Neural cell (in vitro differentiated cells): ENCODE results near the gene NRP1. TPM values are rescaled to one million over a fixed set of nuclear protein-coding genes. Genes with fewer than 3 reads are reported as not detected.

Experiments used
- H2AFZ ChIP-seq: fragments of 200-600, 300-800 bp; sonication (generic), shearing (Covaris generic); 2 replicates; pipeline ENCODE4 v1.6.0; 2014; ENCODE audit warnings: low read depth, mild to moderate bottlenecking, antibody characterized with exemption, low read length, moderate library complexity
- H3F3A ChIP-seq: fragments of 200-600 bp; shearing (Covaris generic); 2 replicates; pipeline ENCODE4 v1.6.1; 2016; ENCODE audit warnings: mild to moderate bottlenecking, moderate library complexity, mixed read lengths, antibody characterized with exemption, low read length; ENCODE audit not compliant: insufficient read depth, poor library complexity, severe bottlenecking
- H3K27ac ChIP-seq: fragments of 200-600, 300-800 bp; sonication (generic), shearing (Covaris generic); 2 replicates; pipeline ENCODE4 v1.5.1; 2014; ENCODE audit warnings: mild to moderate bottlenecking, low read length, moderate library complexity
- H3K27me3 ChIP-seq: fragments of 300-800, 200-600 bp; sonication (generic), shearing (Covaris generic); 2 replicates; pipeline ENCODE4 v1.6.0; 2014; ENCODE audit warnings: mild to moderate bottlenecking, low read depth, low read length, moderate library complexity; ENCODE audit not compliant: insufficient read depth
- H3K36me3 ChIP-seq: fragments of 300-800, 200-600 bp; sonication (generic), shearing (Covaris generic); 2 replicates; pipeline ENCODE4 v1.5.1; 2014; ENCODE audit warnings: mild to moderate bottlenecking, antibody characterized with exemption, low read length, moderate library complexity; ENCODE audit not compliant: insufficient read depth
- H3K4me2 ChIP-seq: fragments of 300-800, 200-600 bp; sonication (generic), shearing (Covaris generic); 2 replicates; pipeline ENCODE4 v1.6.0; 2014; ENCODE audit warnings: mild to moderate bottlenecking, low read length
- H3K4me3 ChIP-seq: fragments of 300-800, 200-600 bp; sonication (generic), shearing (Covaris generic); 2 replicates; pipeline ENCODE4 v1.5.1; 2014; ENCODE audit warnings: mild to moderate bottlenecking, low read length, moderate library complexity
- H3K79me2 ChIP-seq: fragments of 200-600 bp; shearing (Covaris generic); replicated peaks from 2 replicates; pipeline ENCODE4 v1.6.0; 2014; ENCODE audit warnings: mild to moderate bottlenecking, low read length, moderate library complexity; ENCODE audit not compliant: insufficient read depth
- H3K9ac ChIP-seq: fragments of 300-800, 200-600 bp; sonication (generic), shearing (Covaris generic); 2 replicates; pipeline ENCODE4 v1.6.1; 2016; ENCODE audit warnings: mild to moderate bottlenecking, low read length, mixed read lengths
- H3K9me2 ChIP-seq: fragments of 200-600 bp; shearing (Covaris generic); 2 replicates; pipeline ENCODE4 v1.6.1; 2016; ENCODE audit warnings: mild to moderate bottlenecking, low read length, mixed read lengths; ENCODE audit not compliant: insufficient read depth
- H3K9me3 ChIP-seq: fragments of 200-600, 300-800 bp; sonication (generic), shearing (Covaris generic); 2 replicates; pipeline ENCODE4 v1.6.1; 2016; ENCODE audit warnings: mild to moderate bottlenecking, mixed run types, low read length, moderate library complexity, mixed read lengths
- H4K20me1 ChIP-seq: fragments of 200-600 bp; shearing (Covaris generic); 2 replicates; pipeline ENCODE4 v1.6.1; 2016; ENCODE audit warnings: mild to moderate bottlenecking, mixed run types; ENCODE audit not compliant: insufficient read depth
- CTCF ChIP-seq: fragments of 450-650 bp; IDR thresholded peaks from 2 replicates; pipeline ENCODE4 v1.5.1; 2014; ENCODE audit warnings: antibody characterized with exemption, mild to moderate bottlenecking, moderate library complexity; ENCODE audit not compliant: poor library complexity, severe bottlenecking
- EP300 ChIP-seq: fragments of 450-650 bp; conservative IDR thresholded peaks from 2 replicates; pipeline ENCODE4 v1.6.1; 2014; ENCODE audit warnings: antibody characterized with exemption, mild to moderate bottlenecking, moderate library complexity; ENCODE audit not compliant: poor library complexity, severe bottlenecking
- EZH2 ChIP-seq: fragments of 200-600, 300-800 bp; shearing (Covaris generic), sonication (generic); IDR thresholded peaks from 2 replicates; pipeline ENCODE4 v1.6.1; 2014; ENCODE audit warnings: antibody characterized with exemption, low read length, borderline replicate concordance, mild to moderate bottlenecking; ENCODE audit not compliant: insufficient read depth, poor library complexity, severe bottlenecking
- MXI1 ChIP-seq: fragments of 450-650 bp; conservative IDR thresholded peaks from 2 replicates; pipeline ENCODE4 v1.6.1; 2014; ENCODE audit warnings: antibody characterized with exemption, mild to moderate bottlenecking; ENCODE audit not compliant: poor library complexity, severe bottlenecking
- POLR2AphosphoS5 ChIP-seq: IDR thresholded peaks from 2 replicates; pipeline ENCODE4 v1.6.1; 2012
- RAD21 ChIP-seq: fragments of 450-650 bp; conservative IDR thresholded peaks from 2 replicates; pipeline ENCODE4 v1.6.1; 2014; ENCODE audit warnings: antibody characterized with exemption, mild to moderate bottlenecking, moderate library complexity
- REST ChIP-seq: IDR thresholded peaks from 2 replicates; pipeline ENCODE4 v1.6.1; 2012; ENCODE audit warnings: borderline replicate concordance
- SMC3 ChIP-seq: fragments of 450-650 bp; conservative IDR thresholded peaks from 2 replicates; pipeline ENCODE4 v1.6.1; 2014; ENCODE audit warnings: antibody characterized with exemption, mild to moderate bottlenecking, moderate library complexity; ENCODE audit not compliant: poor library complexity
- TAF1 ChIP-seq: IDR thresholded peaks from 2 replicates; pipeline ENCODE4 v1.6.1; 2012; ENCODE audit warnings: low read depth
- polyA plus RNA-seq: library from polyadenylated mRNA; depleted of rRNA; stranded (reverse); fragments of >200 nt; gene quantifications from 2 replicates; pipeline ENCODE4 v1.2.3, GENCODE V29; 2014

The NRP1 gene
- polyA plus RNA-seq, 1 donor from 2014 or later, result 23.2 TPM

- no peak for TF ChIP-seq EP300
- TF ChIP-seq EZH2, result no peak
- no peak for TF ChIP-seq REST
- TF ChIP-seq SMC3, result no peak
- no peak for TF ChIP-seq CTCF
- TF ChIP-seq POLR2AphosphoS5, result no peak
- TF ChIP-seq MXI1, result no peak
- no peak for TF ChIP-seq RAD21
- Histone ChIP-seq H3F3A (no peaks in the 10 kb centered on the region), H3K4me3 (no peak overlapping the region), H3K79me2 (no peaks in the 10 kb centered on the region), H3K9me2 (no peaks in the 10 kb centered on the region), H3K4me2 (no peak overlapping the region), H3K36me3 (peaks cover 6% of the 10 kb centered on the region), H3K9ac (no peak overlapping the region), H3K27ac (no peak overlapping the region), H3K27me3 (no peaks in the 10 kb centered on the region), H2AFZ (no peak overlapping the region), H4K20me1 (no peaks in the 10 kb centered on the region), H3K9me3 (no peaks in the 10 kb centered on the region)
These were observed 124.7 kb downstream of the NRP1 start for GRCh38 chr10:33209802-33210201.

GRCh38 chr10:33208166-33208565 is 126.3 kb downstream of the NRP1 start:
- H3K79me2 ChIP-seq, result no peaks in the 10 kb centered on the region
- no peaks in the 10 kb centered on the region for H3F3A ChIP-seq
- no peak overlapping the region for H3K27ac ChIP-seq
- H2AFZ ChIP-seq, result no peak overlapping the region
- no peak overlapping the region for H3K4me3 ChIP-seq
- H3K9ac ChIP-seq, result no peak overlapping the region
- no peak overlapping the region for H3K4me2 ChIP-seq
- no peak for TF ChIP-seq TAF1
- H3K27me3 ChIP-seq, result no peaks in the 10 kb centered on the region
- H3K9me3 ChIP-seq, result no peaks in the 10 kb centered on the region
- no peaks in the 10 kb centered on the region for H3K9me2 ChIP-seq
- H3K36me3 ChIP-seq, result no peaks in the 10 kb centered on the region
- H4K20me1 ChIP-seq, result no peaks in the 10 kb centered on the region

- H3K9me2 ChIP-seq, result no peaks in the 10 kb centered on the region
- H3K9me3 ChIP-seq, result no peaks in the 10 kb centered on the region
- no peaks in the 10 kb centered on the region for H4K20me1 ChIP-seq
- H3K36me3 ChIP-seq, result no peaks in the 10 kb centered on the region
- no peak overlapping the region for H3K4me3 ChIP-seq
- no peaks in the 10 kb centered on the region for H3K27me3 ChIP-seq
- H3K9ac ChIP-seq, result no peak overlapping the region
- H3K27ac ChIP-seq, result no peak overlapping the region
- TF ChIP-seq SMC3 (no peak), POLR2AphosphoS5 (no peak), EZH2 (no peak), RAD21 (no peak), REST (no peak), MXI1 (no peak), EP300 (no peak), CTCF (no peak), TAF1 (no peak)
- no peaks in the 10 kb centered on the region for H3K79me2 ChIP-seq
- no peak overlapping the region for H3K4me2 ChIP-seq
- no peaks in the 10 kb centered on the region for H3F3A ChIP-seq
- H2AFZ ChIP-seq, result no peak overlapping the region
These were observed 130.4 kb downstream of the NRP1 start for GRCh38 chr10:33204031-33204430.
